Activated B cell treated with CpG ODN at 0.5 μM for 24 hours (primary cell): ENCODE results near the gene NSDHL. TPM values are rescaled to one million over a fixed set of nuclear protein-coding genes. Genes with fewer than 3 reads are reported as not detected.

ENCODE experiments used
- ATAC-seq: fragments of 200-7000 bp; cut with Tn5 transposase; one replicate; pipeline ENCODE4 v1.10.0; 2021; ENCODE audit warnings: low read depth, mild to moderate bottlenecking, moderate library complexity
- CTCF ChIA-PET: fragments of 350-600 bp; sonication (Branson Sonifier 250); formaldehyde crosslinking; loops from one replicate; lab custom pipeline; 2021; ENCODE audit warnings: antibody characterized with exemption; lab: Charles Lee
- POLR2A ChIA-PET: fragments of 350-600 bp; sonication (Branson Sonifier 250); formaldehyde crosslinking; loops from one replicate; lab custom pipeline; 2021; ENCODE audit warnings: antibody characterized with exemption; lab: Charles Lee
- DNase-seq: peaks from one replicate; pipeline ENCODE4 v3.0.0; 2022
- H3K27ac Mint-ChIP-seq: one replicate; pipeline ENCODE4 v1.8.0; 2020; ENCODE audit warnings: mixed read lengths
- H3K27me3 Mint-ChIP-seq: one replicate; pipeline ENCODE4 v1.8.0; 2021; ENCODE audit warnings: mixed read lengths
- H3K36me3 Mint-ChIP-seq: one replicate; pipeline ENCODE4 v1.8.0; 2021; ENCODE audit warnings: low read depth, mixed read lengths
- H3K4me1 Mint-ChIP-seq: one replicate; pipeline ENCODE4 v1.8.0; 2021; ENCODE audit warnings: mixed read lengths
- H3K4me3 Mint-ChIP-seq: one replicate; pipeline ENCODE4 v1.8.0; 2020; ENCODE audit warnings: mild to moderate bottlenecking, mixed read lengths
- H3K9me3 Mint-ChIP-seq: one replicate; pipeline ENCODE4 v1.8.0; 2020; ENCODE audit warnings: mixed read lengths
- intact Hi-C: fragments of 100-400 bp; cut with micrococcal nuclease; formaldehyde crosslinking; loops from one replicate; pipeline ENCODE4 v1.15.1; 2024
- total RNA-seq: library from RNA; stranded (reverse); gene quantifications from 2 replicates; pipeline ENCODE4 v1.2.3, GENCODE V29; 2022
- TF ChIP-seq, protein P1 (sequence below): fragments of 200-600 bp; IDR thresholded peaks from one replicate; pipeline ENCODE4 v1.8.0; 2022; ENCODE audit warnings: antibody characterized with exemption, mild to moderate bottlenecking

Gene NSDHL
- total RNA-seq, 1 donor from 2014 or later = 18.4 TPM

DNA sequence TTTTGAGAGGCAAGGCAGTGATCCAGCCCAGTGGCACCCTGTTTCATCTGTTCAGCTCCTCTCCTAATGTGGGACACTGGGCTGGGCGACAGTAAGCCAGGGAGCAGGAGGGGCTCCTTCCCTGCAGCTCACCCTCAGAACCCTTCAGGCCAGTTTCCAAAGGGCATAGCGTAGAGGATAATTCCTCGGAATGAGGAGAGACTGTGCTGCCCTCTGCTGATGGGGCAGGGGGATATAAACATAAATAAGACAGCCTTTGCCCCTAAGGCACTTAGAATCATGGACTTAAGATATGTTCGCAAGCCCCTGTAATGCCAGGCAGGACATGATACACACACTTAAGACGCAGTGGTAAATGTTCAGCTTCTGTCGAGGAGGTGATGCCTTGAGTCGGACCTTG, 39.1 kb downstream of the NSDHL start:
- Mint-ChIP-seq H3K27ac (no peak overlapping the region), H3K4me3 (no peak overlapping the region), H3K4me1 (peaks cover 7% of the 10 kb centered on the region), H3K9me3 (no peaks in the 10 kb centered on the region), H3K36me3 (peaks cover 54% of the 10 kb centered on the region), H3K27me3 (no peaks in the 10 kb centered on the region)
- CTCF ChIA-PET = no interaction called here
- ATAC-seq = no peak
- TF ChIP-seq, protein P1, sequence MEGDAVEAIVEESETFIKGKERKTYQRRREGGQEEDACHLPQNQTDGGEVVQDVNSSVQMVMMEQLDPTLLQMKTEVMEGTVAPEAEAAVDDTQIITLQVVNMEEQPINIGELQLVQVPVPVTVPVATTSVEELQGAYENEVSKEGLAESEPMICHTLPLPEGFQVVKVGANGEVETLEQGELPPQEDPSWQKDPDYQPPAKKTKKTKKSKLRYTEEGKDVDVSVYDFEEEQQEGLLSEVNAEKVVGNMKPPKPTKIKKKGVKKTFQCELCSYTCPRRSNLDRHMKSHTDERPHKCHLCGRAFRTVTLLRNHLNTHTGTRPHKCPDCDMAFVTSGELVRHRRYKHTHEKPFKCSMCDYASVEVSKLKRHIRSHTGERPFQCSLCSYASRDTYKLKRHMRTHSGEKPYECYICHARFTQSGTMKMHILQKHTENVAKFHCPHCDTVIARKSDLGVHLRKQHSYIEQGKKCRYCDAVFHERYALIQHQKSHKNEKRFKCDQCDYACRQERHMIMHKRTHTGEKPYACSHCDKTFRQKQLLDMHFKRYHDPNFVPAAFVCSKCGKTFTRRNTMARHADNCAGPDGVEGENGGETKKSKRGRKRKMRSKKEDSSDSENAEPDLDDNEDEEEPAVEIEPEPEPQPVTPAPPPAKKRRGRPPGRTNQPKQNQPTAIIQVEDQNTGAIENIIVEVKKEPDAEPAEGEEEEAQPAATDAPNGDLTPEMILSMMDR = no peak
- DNase-seq = no peak
- intact Hi-C loops = no loop called here
- POLR2A ChIA-PET = no interaction called here

DNA sequence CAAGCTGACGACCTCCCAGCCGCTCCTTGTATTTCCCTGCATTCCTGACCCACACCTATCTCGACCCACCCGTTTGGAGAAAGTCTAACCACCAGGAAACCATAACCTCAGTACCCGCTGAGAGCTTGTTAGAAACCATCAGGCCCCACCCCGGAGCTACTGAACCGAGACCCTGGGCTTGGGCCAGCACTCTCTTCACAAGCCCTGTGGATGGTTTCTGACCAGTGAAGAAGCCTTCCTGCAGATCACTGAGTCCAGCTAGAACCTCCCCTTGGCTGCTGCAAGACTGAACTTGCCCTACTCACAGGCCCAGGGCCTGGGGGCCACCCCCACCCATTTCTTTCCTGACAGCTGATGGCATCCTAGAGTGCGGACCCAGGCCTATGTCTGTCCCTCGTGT, 40.4 kb downstream of the NSDHL start:
- Mint-ChIP-seq H3K27me3 (no peaks in the 10 kb centered on the region), H3K36me3 (peaks cover 46% of the 10 kb centered on the region), H3K4me1 (peaks cover 7% of the 10 kb centered on the region), H3K4me3 (no peak overlapping the region), H3K9me3 (no peaks in the 10 kb centered on the region), H3K27ac (no peak overlapping the region)
- ChIA-PET POLR2A (interaction anchor here (0.6 kb wide), 1 partner anchor 555 kb away, joined by 3 read pairs; no protein-coding TSS in a partner anchor), CTCF (no interaction called here)
- intact Hi-C loops = no loop called here
- ATAC-seq (no peak), DNase-seq (no peak)
- TF ChIP-seq, protein P1 = no peak

DNA sequence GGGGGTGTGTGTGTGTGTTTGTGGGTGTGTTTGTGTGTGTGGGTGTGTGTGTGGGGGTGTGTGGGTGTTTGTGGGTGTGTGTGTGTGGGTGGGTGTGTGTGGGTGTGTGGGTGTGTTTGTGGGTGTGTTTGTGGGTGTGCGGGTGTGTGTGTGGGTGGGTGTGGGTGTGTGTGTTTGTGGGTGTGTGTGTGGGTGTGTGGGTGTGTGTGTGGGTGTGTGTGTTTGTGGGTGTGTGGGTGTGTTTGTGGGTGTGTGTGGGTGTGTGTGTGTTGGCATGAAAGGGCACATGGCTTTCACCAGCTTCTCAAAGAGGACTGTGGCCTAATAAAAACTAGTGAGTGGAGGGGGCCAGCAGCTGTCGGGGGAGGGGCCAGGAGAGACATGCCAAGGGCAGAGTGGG, 41.7 kb downstream of the NSDHL start:
- no peak for DNase-seq
- H3K9me3 Mint-ChIP-seq = no peaks in the 10 kb centered on the region
- TF ChIP-seq, protein P1 = no peak
- no peak overlapping the region for H3K27ac Mint-ChIP-seq
- no peak overlapping the region for H3K4me3 Mint-ChIP-seq
- peaks cover 39% of the 10 kb centered on the region for H3K36me3 Mint-ChIP-seq
- ChIA-PET CTCF (no interaction called here), POLR2A (no interaction called here)
- ATAC-seq = no peak
- intact Hi-C loops = no loop called here
- H3K4me1 Mint-ChIP-seq = peaks cover 7% of the 10 kb centered on the region
- no peaks in the 10 kb centered on the region for H3K27me3 Mint-ChIP-seq

DNA sequence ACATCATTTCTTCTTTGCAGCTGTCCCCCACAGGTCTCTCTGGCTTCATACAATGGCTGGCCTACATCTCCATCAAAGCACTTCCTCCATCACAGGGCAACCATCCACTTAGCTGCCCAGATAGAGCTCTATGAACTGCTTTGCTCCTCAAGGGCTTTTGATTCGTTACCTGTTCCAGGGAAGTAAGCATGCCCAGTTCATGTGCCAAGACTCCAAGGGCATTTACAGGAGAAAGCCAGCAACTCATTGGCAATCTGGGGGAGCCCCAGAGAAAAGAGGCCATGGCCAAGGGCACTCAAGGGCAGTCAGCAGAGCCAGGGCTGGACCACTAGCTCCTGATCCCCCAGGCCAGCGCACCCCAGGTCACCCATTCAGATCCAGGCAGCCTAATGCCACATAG, 42.5 kb downstream of the NSDHL start:
- TF ChIP-seq, protein P1 = no peak
- H3K4me3 Mint-ChIP-seq = no peak overlapping the region
- DNase-seq (no peak), ATAC-seq (no peak)
- intact Hi-C loops = no loop called here
- ChIA-PET POLR2A (no interaction called here), CTCF (no interaction called here)
- no peaks in the 10 kb centered on the region for H3K9me3 Mint-ChIP-seq
- peaks cover 7% of the 10 kb centered on the region for H3K4me1 Mint-ChIP-seq
- H3K36me3 Mint-ChIP-seq = peaks cover 32% of the 10 kb centered on the region
- H3K27me3 Mint-ChIP-seq = no peaks in the 10 kb centered on the region
- H3K27ac Mint-ChIP-seq = no peak overlapping the region

DNA sequence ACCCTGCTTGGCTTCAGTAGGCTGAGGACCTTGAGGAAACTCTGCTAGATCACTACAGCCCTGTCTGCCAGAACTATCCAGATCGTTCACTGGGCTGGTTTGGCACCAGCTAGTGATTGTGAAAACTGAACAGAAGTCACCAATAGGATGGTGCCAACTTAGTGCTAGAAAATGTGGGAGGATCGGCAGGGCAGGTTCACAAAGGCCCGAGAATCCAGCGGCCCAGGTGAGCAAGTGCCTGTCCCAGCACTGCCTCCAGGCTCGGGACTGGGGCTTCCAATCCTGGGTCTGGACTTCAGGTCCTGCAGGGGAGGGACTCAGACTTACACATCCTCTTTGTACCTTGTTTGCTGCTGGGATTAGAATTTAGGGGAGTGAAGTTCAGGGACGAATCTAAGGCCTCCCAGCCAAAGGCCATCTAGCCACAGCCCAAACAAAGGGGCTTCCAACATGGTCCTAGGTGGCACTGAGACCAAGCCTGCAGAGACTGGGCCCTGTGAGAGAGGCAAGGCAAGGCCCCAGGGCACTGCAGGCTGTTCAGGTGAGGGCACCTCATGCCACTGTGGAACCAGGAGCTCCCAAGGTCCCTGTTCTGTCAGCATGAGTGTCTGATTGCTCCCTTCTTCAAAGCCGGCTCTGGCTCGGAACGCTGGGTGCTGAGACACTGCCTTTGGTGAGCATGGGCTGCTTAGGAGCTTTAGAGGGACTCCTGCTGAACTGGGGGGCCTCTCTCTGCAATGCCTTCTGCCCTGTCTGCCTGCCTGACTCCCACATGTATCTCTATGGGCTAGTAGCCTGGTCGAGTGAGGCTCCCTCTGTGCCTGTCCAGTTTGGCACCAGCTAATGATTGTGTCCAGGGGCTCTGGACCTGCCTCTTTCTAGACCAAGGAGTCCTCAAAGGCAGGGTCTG, 46.3 kb downstream of the NSDHL start:
- H3K27ac Mint-ChIP-seq = no peak overlapping the region
- no peaks in the 10 kb centered on the region for H3K9me3 Mint-ChIP-seq
- ChIA-PET POLR2A (no interaction called here), CTCF (no interaction called here)
- intact Hi-C loops = no loop called here
- no peaks in the 10 kb centered on the region for H3K27me3 Mint-ChIP-seq
- H3K36me3 Mint-ChIP-seq = no peaks in the 10 kb centered on the region
- DNase-seq (no peak), ATAC-seq (no peak)
- TF ChIP-seq, protein P1 = no peak
- H3K4me1 Mint-ChIP-seq = peaks cover under 1% of the 10 kb centered on the region
- H3K4me3 Mint-ChIP-seq = no peak overlapping the region
